K562 (cell line): ENCODE data around the gene ANKRD13D. TPM values are rescaled to one million over a fixed set of nuclear protein-coding genes. Genes with fewer than 3 reads are reported as not detected.

Source experiments
- ESRRA ChIP-seq: fragments of 450-650 bp; IDR thresholded peaks from 2 replicates; pipeline ENCODE4 v1.6.1; 2014; ENCODE audit warnings: low read depth, mild to moderate bottlenecking, moderate library complexity, borderline replicate concordance
- FIP1L1 ChIP-seq: fragments of 200-400 bp; formaldehyde crosslinking; IDR thresholded peaks from 2 replicates; pipeline ENCODE4 v1.6.1; 2018; ENCODE audit warnings: mild to moderate bottlenecking, low read depth, low read length; ENCODE audit not compliant: poor library complexity, severe bottlenecking
- FOXK1 ChIP-seq: sonication (generic); formaldehyde crosslinking; IDR thresholded peaks from 2 replicates; pipeline ENCODE4 v1.8.0; 2022; ENCODE audit warnings: missing genetic modification reagents, mild to moderate bottlenecking, borderline replicate concordance
- MAFK ChIP-seq: IDR thresholded peaks from 2 replicates; pipeline ENCODE4 v1.6.1; 2011; ENCODE audit warnings: low read length, improper control_type of control experiment
- NCOR1 ChIP-seq: fragments of 450-650 bp; IDR thresholded peaks from 2 replicates; pipeline ENCODE4 v1.6.1; 2016; ENCODE audit warnings: mild to moderate bottlenecking, moderate library complexity
- RBM39 ChIP-seq: fragments of 200-400 bp; formaldehyde crosslinking; optimal IDR thresholded peaks from 2 replicates; pipeline ENCODE3; 2018; ENCODE audit warnings: low read depth, low read length
- SREBF2 ChIP-seq: sonication (generic); formaldehyde crosslinking; IDR thresholded peaks from 2 replicates; pipeline ENCODE4 v1.4.0; 2020; ENCODE audit warnings: mild to moderate bottlenecking, missing genetic modification reagents
- ZBTB7A ChIP-seq: IDR thresholded peaks from 2 replicates; pipeline ENCODE4 v1.6.1; 2011; ENCODE audit warnings: low read depth, mild to moderate bottlenecking, low read length, moderate library complexity, borderline replicate concordance; ENCODE audit not compliant: control insufficient read depth
- ZNF217 ChIP-seq: sonication (generic); formaldehyde crosslinking; IDR thresholded peaks from 2 replicates; pipeline ENCODE4 v1.8.0; 2022; ENCODE audit warnings: mild to moderate bottlenecking, missing genetic modification reagents
- polyA plus RNA-seq, 8 experiments: library from polyadenylated mRNA; depleted of rRNA in 4 of 8; stranded (reverse) in 5 of 8; unstranded in 3 of 8; fragments of >200 nt; fragmentation: Nextera tagmentation in 2 of 8; fragmentation: Illumina TruSeq in 1 of 8; extraction: Ambion mirVana in 2 of 8; extraction: Trizol in 1 of 8; gene quantifications; 2 replicates each; pipeline versions ENCODE4 v1.2.1 to v1.2.3, GENCODE V29; 2011 to 2014; ENCODE audit warnings: inconsistent platforms in 1 of 8, missing spikeins in 1 of 8
- total RNA-seq, 7 experiments: library from RNA; depleted of rRNA in 6 of 7; stranded (reverse); fragments of >200 nt in 6 of 7; fragmentation: Illumina TruSeq in 2 of 7; extraction: Trizol in 2 of 7; gene quantifications; 2 replicates each; pipeline versions ENCODE4 v1.2.1 to v1.2.3, GENCODE V29; 2011 to 2021; ENCODE audit warnings: low replicate concordance in 1 of 7
- TF ChIP-seq, protein P1 (sequence below): fragments of 450-650 bp; formaldehyde crosslinking; IDR thresholded peaks from 2 replicates; pipeline ENCODE4 v1.4.0; 2020; ENCODE audit warnings: mild to moderate bottlenecking, moderate library complexity
- TF ChIP-seq, protein P2 (sequence below): fragments of 200-800 bp; sonication (Bioruptor generic); IDR thresholded peaks from 2 replicates; pipeline ENCODE4 v1.6.1; 2017; ENCODE audit warnings: missing genetic modification characterization, missing compliant biosample characterization
- TF ChIP-seq, protein P3 (sequence below): fragments of 450-650 bp; IDR thresholded peaks from 2 replicates; pipeline ENCODE4 v1.6.1; 2017; ENCODE audit warnings: antibody characterized with exemption
- TF ChIP-seq, protein P4 (sequence below), 2 experiments: IDR thresholded peaks; 2 replicates each; pipeline ENCODE4 v1.6.1; 2012; ENCODE audit warnings: improper control_type of control experiment in 2 of 2, low read depth in 2 of 2, low read length in 2 of 2, borderline replicate concordance in 1 of 2
- TF ChIP-seq, protein P5 (sequence below): sonication (generic); formaldehyde crosslinking; IDR thresholded peaks from 2 replicates; pipeline ENCODE4 v1.8.1; 2023; ENCODE audit warnings: mild to moderate bottlenecking, missing genetic modification reagents

ANKRD13D gene
- total and polyA plus RNA-seq, 9 of the 15 experiments (the other 6 are each of a cell fraction or from before 2014, with no cell fraction given) = 0.94 to 40.9 (median 22.4) TPM

DNA sequence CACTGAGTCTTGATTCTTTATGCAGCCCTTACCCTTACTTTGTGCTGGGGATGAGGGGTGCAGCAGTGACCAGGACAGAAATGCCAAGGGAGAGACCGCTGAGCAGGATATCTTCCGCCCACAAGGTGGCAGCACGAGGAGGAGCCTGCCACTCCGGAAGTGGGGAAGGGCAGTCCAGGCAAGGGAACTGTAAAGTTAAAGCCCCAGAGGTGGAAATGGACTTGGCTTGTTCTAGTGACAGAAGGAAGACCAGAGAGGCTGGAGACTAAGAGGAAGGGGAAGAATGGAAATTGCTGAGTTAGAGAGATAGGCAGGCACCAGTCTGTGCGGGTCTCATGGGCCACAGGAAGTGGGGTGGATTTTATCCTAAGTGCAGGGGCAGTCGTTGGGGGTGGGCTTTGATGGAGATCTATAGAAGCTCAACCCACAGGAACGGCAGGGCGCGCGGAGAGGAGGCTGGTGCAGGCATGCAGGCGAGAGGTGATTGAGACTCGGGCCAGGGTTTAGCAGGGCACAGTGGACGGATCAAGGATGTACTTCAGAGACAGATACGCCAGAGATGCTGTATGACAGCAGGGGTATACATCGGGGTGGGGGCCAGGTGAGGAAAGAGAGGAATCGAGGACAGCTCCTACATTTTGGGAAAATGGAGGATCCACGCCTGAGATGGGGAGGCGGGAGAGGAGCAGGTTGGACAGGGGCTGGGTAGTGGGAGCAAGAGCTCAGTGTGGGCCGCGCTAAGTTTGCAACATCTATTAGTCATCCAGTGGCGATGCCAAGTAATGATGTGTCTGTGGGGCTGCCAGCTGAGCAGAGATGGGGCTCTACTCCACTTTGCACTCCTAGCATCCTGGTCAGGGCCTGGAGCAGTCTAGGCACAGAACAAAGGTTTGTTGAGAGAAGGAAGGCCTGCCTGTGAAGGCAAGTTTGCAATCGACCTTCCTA, 26.1 kb upstream of the ANKRD13D start (continued):
- TF ChIP-seq, protein P1, sequence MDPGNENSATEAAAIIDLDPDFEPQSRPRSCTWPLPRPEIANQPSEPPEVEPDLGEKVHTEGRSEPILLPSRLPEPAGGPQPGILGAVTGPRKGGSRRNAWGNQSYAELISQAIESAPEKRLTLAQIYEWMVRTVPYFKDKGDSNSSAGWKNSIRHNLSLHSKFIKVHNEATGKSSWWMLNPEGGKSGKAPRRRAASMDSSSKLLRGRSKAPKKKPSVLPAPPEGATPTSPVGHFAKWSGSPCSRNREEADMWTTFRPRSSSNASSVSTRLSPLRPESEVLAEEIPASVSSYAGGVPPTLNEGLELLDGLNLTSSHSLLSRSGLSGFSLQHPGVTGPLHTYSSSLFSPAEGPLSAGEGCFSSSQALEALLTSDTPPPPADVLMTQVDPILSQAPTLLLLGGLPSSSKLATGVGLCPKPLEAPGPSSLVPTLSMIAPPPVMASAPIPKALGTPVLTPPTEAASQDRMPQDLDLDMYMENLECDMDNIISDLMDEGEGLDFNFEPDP (CRISPR knock-in tag) = no peak
- TF ChIP-seq ZBTB7A (0 out of 2 replicates have a peak, but pooled peaks have one; percentile 39), MAFK (peak; percentile 8; the same call in 1 of the 2 replicates), NCOR1 (no peak), ESRRA (peak; percentile 43; the same call in 1 of the 2 replicates), ZNF217 (CRISPR knock-in tag) (no peak), FIP1L1 (no peak), RBM39 (peak; percentile 67), SREBF2 (CRISPR knock-in tag) (no peak), FOXK1 (CRISPR knock-in tag) (no peak)
- TF ChIP-seq, protein P2, sequence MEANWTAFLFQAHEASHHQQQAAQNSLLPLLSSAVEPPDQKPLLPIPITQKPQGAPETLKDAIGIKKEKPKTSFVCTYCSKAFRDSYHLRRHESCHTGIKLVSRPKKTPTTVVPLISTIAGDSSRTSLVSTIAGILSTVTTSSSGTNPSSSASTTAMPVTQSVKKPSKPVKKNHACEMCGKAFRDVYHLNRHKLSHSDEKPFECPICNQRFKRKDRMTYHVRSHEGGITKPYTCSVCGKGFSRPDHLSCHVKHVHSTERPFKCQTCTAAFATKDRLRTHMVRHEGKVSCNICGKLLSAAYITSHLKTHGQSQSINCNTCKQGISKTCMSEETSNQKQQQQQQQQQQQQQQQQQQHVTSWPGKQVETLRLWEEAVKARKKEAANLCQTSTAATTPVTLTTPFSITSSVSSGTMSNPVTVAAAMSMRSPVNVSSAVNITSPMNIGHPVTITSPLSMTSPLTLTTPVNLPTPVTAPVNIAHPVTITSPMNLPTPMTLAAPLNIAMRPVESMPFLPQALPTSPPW (CRISPR knock-in tag) = peak; percentile 71
- TF ChIP-seq, protein P3, sequence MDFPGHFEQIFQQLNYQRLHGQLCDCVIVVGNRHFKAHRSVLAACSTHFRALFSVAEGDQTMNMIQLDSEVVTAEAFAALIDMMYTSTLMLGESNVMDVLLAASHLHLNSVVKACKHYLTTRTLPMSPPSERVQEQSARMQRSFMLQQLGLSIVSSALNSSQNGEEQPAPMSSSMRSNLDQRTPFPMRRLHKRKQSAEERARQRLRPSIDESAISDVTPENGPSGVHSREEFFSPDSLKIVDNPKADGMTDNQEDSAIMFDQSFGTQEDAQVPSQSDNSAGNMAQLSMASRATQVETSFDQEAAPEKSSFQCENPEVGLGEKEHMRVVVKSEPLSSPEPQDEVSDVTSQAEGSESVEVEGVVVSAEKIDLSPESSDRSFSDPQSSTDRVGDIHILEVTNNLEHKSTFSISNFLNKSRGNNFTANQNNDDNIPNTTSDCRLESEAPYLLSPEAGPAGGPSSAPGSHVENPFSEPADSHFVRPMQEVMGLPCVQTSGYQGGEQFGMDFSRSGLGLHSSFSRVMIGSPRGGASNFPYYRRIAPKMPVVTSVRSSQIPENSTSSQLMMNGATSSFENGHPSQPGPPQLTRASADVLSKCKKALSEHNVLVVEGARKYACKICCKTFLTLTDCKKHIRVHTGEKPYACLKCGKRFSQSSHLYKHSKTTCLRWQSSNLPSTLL = no peak
- TF ChIP-seq, protein P4, sequence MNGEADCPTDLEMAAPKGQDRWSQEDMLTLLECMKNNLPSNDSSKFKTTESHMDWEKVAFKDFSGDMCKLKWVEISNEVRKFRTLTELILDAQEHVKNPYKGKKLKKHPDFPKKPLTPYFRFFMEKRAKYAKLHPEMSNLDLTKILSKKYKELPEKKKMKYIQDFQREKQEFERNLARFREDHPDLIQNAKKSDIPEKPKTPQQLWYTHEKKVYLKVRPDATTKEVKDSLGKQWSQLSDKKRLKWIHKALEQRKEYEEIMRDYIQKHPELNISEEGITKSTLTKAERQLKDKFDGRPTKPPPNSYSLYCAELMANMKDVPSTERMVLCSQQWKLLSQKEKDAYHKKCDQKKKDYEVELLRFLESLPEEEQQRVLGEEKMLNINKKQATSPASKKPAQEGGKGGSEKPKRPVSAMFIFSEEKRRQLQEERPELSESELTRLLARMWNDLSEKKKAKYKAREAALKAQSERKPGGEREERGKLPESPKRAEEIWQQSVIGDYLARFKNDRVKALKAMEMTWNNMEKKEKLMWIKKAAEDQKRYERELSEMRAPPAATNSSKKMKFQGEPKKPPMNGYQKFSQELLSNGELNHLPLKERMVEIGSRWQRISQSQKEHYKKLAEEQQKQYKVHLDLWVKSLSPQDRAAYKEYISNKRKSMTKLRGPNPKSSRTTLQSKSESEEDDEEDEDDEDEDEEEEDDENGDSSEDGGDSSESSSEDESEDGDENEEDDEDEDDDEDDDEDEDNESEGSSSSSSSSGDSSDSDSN (IDR thresholded peaks at IDR 0.05; ENCODE audit: borderline replicate concordance in 1 of 2, low read depth in 2 of 2, low read length in 2 of 2) = 0 out of 4 replicates have a peak, but pooled peaks of 1 of the 2 experiments have one; percentile 50
- TF ChIP-seq, protein P5, sequence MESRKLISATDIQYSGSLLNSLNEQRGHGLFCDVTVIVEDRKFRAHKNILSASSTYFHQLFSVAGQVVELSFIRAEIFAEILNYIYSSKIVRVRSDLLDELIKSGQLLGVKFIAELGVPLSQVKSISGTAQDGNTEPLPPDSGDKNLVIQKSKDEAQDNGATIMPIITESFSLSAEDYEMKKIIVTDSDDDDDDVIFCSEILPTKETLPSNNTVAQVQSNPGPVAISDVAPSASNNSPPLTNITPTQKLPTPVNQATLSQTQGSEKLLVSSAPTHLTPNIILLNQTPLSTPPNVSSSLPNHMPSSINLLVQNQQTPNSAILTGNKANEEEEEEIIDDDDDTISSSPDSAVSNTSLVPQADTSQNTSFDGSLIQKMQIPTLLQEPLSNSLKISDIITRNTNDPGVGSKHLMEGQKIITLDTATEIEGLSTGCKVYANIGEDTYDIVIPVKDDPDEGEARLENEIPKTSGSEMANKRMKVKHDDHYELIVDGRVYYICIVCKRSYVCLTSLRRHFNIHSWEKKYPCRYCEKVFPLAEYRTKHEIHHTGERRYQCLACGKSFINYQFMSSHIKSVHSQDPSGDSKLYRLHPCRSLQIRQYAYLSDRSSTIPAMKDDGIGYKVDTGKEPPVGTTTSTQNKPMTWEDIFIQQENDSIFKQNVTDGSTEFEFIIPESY (CRISPR knock-in tag) = no peak
